NOMO-1 treated with dmso at 0.1 percent for 144 hours (cell line): ENCODE data around the gene IQCK.

Source experiments
- DNase-seq: peaks from one replicate; lab custom pipeline; 2025; ENCODE audit not compliant: unreplicated experiment; lab: John Stamatoyannopoulos, UW

The IQCK gene

DNA sequence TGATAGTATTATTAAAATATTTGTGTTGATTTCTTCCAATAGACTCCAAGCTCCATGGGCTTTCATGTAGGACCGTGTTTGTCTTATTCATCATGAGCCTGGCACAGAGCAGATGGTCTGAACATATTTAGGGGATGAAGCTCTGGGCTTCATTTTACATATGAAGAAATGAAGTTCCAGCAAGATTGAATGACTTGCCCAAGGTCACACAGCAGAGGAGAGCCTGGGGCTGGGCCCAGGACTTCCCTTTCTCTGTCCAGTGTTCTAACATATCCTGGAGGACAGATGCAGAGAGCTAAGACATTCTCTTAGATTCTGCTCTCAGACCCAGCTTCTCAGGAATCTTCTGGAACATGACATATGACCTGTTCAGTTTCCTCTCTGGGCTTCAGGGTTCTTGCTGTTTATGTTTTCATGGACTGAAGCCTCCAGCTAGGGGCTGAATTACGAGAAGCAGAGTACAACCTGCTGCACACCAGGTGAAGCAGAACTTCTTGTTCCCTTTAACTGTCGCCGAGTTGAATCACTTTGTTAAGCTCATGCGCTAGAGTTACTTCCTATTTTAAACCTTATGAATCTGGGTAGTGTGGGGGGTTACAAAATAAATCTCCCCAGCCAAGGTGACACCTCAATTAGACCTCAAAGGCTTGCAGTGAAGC, 113.0 kb downstream of the IQCK start:
- DNase-seq, result peak; percentile 55

DNA sequence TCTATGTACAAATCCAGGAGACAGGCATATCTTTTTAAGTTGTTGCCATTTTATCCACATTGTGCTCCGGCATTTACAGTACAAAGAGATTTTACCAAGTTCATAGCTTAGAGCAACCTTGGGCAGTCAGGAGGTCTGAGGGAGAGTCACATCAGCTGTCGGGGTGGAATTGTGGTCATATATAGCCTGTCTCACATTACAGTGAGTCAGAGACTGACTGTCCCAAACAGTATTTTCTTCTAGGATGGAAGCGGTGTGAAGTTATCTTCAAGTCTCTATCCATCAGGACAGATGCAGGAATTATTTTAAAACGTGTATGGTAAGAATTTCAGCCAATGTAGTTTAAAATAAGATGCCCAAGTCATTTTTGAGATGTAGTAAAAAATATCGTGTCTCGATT, 113.6 kb downstream of the IQCK start:
- no peak for DNase-seq

GRCh38 chr16:19833176-19833575, 115.1 kb downstream of the IQCK start:
- no peak for DNase-seq

GRCh38 chr16:19833581-19833980, 115.5 kb downstream of the IQCK start:
- no peak for DNase-seq

- DNase-seq, result no peak
Observed at GRCh38 chr16:19835196-19835595, 117.1 kb downstream of the IQCK start.

DNA sequence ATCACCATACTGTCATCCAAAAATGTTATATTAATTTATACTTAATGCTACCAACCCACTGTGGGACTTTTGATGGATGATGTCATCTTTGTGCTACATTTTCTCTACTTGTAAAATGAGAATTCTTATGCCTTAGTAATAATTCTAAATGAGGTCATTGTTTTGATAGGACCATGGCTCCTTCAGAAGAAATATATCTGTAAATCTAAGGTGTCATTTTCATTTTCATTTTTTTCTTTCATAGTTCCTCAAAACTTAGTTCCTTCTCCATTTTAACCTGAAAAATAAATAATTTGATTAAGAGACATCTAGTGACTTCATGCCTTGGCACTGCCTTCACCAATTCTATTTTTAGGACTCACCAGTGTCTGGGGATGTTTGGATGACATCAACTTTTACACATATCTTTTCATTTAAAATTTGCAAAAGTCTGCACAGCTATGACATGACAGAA, 117.9 kb downstream of the IQCK start:
- no peak for DNase-seq

DNA sequence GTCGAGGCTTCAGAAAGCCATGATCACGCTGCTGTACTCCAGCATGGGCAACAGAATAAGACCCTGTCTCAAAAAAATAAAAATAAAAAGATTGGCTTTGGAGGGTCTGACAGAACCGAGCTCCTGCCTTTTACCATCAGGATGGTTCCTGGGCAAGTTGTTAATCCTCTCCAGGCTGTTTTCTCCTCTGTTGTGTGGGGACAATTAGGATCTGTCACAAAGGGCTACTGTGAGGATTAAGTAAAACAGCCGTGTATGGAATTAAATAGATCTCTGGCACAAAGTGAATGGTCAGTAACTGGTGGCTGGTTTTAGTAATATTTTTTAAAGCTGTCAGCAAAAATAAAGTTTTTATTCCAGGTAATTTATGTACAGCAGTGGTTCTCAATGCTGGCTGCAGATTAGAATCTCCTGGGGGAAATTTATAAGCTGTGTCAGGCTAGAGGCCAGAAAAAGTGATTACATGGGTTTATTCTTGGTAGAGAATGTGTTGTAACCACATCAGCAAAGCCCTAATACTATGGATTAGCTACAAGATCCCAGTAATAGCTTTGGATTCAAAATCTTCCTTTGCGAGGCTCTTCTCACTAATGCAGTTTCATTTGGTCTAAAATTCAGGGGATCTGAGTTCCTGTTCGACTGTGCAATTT, 119.4 kb downstream of the IQCK start:
- no peak for DNase-seq

DNA sequence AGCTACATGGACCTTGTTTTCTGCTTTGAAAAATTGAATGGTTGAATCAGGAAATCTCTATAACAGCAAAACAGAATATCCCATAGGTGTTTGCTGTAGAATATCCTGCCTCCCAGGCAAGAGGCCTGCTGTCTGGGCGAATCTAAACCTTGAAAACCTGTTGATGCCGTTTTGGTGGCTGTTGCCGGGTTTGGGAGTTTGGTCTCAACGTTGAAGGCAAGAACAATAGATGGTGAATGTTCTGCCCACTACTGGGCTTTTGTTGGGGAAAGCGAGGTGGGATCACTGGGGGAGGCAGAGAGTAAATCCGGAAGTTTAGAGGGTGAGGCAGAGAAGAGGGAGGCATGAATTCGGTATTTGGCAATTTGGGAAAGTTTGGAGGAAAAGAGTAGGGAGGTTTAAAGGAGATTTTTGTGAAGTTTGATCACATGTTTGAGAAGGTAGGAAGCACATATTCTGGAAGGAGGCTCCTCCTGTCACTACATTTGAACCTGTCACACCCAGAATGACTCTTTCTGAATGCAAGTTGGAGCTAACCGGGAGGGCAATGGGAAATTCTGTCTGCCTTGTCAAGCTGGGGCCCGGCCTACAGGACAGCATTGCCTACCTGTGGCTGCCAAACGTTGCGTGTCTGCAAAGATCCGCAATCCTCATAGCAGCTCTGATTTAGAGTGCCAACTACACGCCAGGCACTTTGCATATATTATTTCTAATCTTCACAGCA, 120.1 kb downstream of the IQCK start:
- DNase-seq, result no peak

DNA sequence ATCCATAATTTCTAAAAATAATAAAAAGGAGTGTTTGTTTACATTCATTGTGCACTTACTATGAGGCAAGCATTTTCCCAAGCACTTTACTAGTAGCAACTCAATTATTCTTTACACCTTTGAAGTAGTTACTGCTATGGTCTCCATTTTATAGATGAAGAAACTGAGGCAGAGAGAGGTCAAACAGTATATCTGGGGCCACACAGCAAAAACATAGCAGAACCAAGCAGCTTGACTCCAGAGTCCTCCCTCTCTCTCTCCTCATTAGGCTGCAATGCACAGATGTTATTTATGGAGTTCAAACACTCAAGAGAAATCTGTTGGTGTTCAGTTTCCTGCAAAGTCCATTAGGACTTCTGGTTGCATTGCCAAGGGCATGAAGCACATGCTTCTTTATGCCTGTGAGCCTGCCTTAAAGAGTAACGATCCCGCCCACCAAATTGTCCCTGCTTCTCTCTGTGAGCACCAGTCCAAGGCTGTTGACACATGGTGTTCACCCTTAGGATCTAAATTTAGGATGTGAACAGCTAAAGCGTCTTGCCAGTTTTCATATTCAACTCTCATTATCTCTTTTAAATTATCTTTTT, 122.5 kb downstream of the IQCK start:
- DNase-seq, result no peak

DNA sequence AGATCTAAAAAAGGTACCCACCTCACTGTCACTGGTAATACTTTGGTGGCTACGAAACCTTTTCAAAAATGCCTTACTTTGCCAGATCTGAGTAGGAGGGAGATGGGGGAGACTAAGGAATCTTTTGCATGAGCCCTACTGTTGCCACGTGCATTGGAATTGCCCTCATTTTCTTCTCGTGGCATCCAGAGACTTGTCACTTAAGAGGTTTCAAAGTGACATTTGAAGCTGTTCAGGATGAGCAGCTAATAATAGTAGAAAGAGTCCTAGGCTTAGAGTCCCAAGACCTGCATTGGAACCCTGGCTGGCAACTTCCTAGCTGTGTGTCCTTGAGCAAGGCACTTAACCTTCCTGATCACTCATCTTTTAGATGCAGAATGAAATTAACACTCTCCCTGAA, 123.1 kb downstream of the IQCK start:
- DNase-seq, result no peak

DNA sequence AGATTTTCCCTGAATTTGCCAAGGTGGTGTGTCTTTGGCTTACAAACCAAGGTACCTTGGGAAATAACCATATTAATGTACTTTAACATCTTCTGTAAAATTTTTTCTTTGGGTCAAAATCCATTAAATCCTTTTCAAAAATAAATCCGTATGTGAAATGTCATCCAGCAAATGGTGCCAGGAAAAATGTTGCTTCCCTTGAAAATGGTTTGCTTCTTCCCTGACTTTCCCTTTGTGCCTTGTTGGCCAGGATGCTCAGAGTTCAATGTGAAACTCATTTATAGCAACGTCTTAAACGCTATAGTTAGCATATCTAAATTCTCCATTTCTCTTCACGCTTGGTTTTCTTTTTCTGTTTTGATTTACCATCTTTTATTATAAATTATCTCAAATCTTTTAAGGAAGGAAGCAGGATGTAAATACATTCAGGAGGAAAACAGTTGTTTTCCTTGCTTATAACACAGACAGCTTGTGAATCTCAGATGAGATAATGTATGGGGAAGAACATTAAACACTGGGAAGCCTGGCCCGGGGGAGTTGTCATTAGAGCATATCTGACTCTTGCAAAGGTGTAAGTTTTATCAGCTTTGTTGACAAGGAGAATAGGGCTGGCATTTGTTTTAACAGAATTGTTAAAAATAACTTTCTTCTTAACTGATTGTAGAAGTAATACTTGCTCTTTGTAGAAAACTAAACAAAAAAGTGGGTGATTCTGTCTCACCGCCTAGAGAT, 124.5 kb downstream of the IQCK start:
- DNase-seq, result no peak

- DNase-seq, result no peak
Observed at GRCh38 chr16:19843371-19843770, 125.3 kb downstream of the IQCK start.

GRCh38 chr16:19844945-19845641, 127.0 kb downstream of the IQCK start:
- DNase-seq, result no peak

- DNase-seq, result no peak
Observed at GRCh38 chr16:19846436-19846835, 128.4 kb downstream of the IQCK start.

GRCh38 chr16:19848756-19849155, 130.7 kb downstream of the IQCK start:
- no peak for DNase-seq

GRCh38 chr16:19850131-19850817, 132.2 kb downstream of the IQCK start:
- no peak for DNase-seq

DNA sequence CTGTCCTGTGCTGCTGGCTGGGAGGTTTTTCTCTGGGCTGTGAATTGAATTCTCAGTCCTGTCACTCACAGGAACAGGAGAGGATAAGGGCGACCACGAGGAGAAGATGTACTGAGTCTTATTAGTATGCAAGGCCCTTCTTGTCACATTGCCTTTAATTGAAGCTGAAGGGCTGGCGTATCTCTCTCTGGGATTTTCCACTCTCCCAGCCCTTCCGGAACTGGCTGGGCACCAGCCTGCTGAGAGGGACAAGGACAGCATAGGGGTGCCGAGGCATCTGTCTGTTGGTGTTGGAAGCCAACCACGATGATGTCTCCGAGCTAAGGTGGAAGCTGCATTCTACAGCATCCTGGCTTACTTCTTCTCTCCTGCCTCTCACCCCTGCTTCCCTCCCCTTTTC, 133.4 kb downstream of the IQCK start:
- no peak for DNase-seq

DNA sequence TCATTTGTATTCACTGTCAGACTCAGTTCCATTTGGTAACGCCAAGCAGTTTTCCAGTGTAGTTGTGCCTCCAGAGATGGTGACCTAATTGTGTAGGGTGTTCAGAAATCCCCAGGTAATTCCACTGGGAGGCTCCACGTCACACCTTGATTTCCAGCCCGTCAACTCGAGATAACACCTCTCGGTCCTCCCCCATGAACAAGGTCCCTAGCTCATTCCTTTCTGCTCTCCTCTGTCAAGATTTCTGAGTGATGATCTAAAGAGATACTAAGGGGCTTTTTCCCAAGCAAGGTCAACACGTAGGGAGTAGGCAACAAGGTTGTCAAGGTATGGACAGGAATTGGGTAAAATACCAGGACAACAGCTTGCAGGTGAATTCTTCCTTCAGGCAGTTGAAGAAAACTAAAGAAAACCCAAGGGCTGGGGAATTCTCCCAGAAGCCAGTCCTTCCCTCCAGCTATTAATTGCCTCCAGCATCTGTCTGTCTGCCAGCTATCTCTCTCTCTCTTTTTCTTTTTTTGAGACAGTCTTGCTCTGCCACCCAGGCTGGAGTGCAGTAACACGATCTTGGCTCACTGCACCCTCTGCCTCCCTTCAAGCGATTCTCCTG, 135.2 kb downstream of the IQCK start:
- no peak for DNase-seq

DNA sequence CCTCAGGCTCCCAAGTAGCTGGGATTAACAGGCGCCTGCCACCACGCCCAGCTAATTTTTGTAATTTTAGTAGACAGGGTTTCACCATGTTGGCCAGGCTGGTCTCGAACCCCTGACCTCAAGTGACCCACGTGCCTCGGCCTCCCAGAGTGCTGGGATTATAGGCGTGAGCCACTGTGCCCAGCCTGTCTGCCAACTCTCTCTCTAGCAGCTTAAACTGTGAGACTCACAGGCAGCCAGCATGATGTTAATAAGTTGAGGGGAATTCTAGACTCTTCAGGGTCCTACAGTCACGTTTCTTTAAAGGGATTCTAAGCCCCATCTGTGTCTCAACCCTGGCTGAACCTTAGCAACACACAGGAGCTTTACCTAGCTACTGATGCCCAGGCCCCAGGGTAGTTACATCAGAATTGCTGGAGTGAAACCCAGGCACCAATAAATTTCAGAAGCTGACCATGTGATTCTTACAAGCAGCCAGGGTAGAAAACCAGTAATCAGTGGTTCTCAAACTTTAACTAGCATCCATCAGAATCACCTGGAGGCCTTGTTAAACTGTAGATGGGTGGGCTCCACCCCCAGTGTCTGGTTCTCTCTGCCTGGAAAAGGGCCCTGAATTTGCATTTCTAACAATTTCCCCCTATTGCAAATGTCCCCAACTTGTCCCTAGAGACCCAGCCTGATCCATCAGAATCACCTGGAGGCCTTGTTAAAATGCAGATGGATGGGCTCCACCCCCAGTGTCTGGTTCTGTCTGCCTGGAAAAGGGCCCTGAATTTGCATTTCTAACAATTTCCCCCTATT, 135.9 kb downstream of the IQCK start:
- DNase-seq, result no peak
